ENCODE data around the gene ATPAF1.

GRCh38 chr1:46684670-46685069 is 16.5 kb upstream of the ATPAF1 start:
- TF ChIP-seq RFX5 (IDR thresholded peaks at IDR 0.05): no peak
- no peak for TF ChIP-seq SREBF2 (IDR thresholded peaks at IDR 0.05)
- no peak for TF ChIP-seq HMGXB4 (CRISPR knock-in tag; IDR thresholded peaks at IDR 0.05; ENCODE audit: borderline replicate concordance)
- no peak for TF ChIP-seq CEBPB (IDR thresholded peaks at IDR 0.05)
- TF ChIP-seq, protein P1, sequence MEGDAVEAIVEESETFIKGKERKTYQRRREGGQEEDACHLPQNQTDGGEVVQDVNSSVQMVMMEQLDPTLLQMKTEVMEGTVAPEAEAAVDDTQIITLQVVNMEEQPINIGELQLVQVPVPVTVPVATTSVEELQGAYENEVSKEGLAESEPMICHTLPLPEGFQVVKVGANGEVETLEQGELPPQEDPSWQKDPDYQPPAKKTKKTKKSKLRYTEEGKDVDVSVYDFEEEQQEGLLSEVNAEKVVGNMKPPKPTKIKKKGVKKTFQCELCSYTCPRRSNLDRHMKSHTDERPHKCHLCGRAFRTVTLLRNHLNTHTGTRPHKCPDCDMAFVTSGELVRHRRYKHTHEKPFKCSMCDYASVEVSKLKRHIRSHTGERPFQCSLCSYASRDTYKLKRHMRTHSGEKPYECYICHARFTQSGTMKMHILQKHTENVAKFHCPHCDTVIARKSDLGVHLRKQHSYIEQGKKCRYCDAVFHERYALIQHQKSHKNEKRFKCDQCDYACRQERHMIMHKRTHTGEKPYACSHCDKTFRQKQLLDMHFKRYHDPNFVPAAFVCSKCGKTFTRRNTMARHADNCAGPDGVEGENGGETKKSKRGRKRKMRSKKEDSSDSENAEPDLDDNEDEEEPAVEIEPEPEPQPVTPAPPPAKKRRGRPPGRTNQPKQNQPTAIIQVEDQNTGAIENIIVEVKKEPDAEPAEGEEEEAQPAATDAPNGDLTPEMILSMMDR (IDR thresholded peaks at IDR 0.05): no peak
- TF ChIP-seq TP53 (CRISPR knock-in tag; IDR thresholded peaks at IDR 0.05): no peak
